HG03432 (cell line): ENCODE measurements around the gene MUC12.
"Not testable (repeated sequence)": the region's sequence is repeated elsewhere in the genome, so short reads cannot be mapped to it uniquely, and the experiment has no call there.

Source experiments
- ATAC-seq: cut with Tn5 transposase; IDR thresholded peaks from one replicate; pipeline ENCODE4 v1.9.1; 2021; ENCODE audit warnings: mild to moderate bottlenecking, moderate library complexity; ENCODE audit not compliant: unreplicated experiment

MUC12 gene

DNA sequence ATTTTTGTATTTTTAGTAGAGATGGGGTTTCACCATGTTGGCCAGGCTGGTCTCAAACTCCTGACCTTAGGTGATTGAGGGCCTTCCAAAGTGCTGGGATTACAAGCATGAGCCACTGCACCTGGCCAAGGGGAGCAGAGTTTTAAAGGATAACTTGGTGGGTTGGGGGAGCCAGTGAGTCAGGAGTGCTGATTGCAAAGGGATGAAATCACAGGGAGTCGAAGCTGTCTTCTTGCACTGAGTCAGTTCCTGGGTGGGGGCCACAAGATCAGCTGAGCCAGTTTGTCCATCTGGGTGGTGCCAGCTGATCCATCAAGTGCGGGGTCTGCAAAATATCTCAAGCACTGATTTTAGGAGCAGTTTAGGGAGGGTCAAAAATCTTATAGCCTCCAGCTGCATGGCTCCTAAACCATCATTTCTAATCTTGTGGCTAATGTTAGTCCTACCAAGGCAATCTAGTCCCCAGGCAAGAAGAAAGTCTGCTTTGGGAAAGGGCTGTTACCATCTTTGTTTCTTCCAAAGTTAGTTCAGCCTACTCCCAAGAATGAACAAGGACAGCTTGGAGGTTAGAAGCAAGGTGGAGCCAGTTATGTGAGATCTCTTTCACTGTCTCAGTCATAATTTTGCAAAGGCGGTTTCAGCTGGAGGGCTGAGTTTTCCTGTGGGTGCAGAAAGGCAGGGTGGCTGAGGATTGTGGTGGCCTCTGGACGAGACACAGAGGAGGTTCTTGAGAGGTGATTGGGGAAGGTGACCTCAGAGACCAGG, 15.8 kb downstream of the MUC12 start:
- not testable (repeated sequence) for ATAC-seq

DNA sequence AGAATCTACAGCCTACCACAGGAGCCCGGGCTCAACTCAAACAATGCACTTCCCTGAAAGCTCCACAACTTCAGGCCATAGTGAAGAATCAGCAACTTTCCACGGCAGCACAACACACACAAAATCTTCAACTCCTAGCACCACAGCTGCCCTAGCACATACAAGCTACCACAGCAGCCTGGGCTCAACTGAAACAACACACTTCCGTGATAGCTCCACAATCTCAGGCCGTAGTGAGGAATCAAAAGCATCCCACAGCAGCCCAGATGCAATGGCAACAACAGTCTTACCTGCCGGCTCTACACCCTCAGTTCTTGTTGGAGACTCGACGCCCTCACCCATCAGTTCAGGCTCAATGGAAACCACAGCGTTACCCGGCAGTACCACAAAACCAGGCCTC, 22.3 kb downstream of the MUC12 start:
- no peak for ATAC-seq

DNA sequence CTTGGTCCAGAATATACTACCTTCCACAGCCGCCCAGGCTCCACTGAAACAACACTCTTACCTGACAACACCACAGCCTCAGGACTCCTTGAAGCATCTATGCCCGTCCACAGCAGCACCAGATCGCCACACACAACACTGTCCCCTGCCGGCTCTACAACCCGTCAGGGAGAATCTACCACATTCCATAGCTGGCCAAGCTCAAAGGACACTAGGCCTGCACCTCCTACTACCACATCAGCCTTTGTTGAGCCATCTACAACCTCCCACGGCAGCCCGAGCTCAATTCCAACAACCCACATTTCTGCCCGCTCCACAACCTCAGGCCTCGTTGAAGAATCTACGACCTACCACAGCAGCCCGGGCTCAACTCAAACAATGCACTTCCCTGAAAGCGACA, 22.9 kb downstream of the MUC12 start:
- ATAC-seq, result not testable (repeated sequence)

GRCh38 chr7:100994671-100995070, 25.3 kb downstream of the MUC12 start:
- ATAC-seq, result not testable (repeated sequence)

DNA sequence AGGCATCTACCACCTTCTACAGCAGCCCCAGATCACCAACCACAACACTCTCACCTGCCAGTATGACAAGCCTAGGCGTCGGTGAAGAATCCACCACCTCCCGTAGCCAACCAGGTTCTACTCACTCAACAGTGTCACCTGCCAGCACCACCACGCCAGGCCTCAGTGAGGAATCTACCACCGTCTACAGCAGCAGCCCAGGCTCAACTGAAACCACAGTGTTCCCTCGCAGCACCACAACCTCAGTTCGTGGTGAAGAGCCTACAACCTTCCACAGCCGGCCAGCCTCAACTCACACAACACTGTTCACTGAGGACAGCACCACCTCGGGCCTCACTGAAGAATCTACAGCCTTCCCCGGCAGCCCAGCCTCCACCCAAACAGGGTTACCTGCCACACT, 29.2 kb downstream of the MUC12 start:
- ATAC-seq, result not testable (repeated sequence)

- ATAC-seq, result not testable (repeated sequence)
These were observed 30.0 kb downstream of the MUC12 start for GRCh38 chr7:100999334-100999733.

DNA sequence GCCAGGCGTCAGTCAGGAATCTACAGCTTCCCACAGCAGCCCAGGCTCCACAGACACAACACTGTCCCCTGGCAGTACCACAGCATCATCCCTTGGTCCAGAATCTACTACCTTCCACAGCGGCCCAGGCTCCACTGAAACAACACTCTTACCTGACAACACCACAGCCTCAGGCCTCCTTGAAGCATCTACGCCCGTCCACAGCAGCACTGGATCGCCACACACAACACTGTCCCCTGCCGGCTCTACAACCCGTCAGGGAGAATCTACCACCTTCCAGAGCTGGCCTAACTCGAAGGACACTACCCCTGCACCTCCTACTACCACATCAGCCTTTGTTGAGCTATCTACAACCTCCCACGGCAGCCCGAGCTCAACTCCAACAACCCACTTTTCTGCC, 30.7 kb downstream of the MUC12 start:
- ATAC-seq, result not testable (repeated sequence)

DNA sequence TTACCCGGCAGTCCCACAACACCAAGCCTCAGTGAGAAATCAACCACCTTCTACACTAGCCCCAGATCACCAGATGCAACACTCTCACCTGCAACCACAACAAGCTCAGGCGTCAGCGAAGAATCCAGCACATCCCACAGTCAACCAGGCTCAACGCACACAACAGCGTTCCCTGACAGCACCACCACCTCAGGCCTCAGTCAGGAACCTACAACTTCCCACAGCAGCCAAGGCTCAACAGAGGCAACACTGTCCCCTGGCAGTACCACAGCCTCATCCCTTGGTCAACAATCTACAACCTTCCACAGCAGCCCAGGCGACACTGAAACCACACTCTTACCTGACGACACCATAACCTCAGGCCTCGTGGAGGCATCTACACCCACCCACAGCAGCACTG, 33.0 kb downstream of the MUC12 start:
- not testable (repeated sequence) for ATAC-seq

GRCh38 chr7:101007361-101007760, 38.0 kb downstream of the MUC12 start:
- not testable (repeated sequence) for ATAC-seq

DNA sequence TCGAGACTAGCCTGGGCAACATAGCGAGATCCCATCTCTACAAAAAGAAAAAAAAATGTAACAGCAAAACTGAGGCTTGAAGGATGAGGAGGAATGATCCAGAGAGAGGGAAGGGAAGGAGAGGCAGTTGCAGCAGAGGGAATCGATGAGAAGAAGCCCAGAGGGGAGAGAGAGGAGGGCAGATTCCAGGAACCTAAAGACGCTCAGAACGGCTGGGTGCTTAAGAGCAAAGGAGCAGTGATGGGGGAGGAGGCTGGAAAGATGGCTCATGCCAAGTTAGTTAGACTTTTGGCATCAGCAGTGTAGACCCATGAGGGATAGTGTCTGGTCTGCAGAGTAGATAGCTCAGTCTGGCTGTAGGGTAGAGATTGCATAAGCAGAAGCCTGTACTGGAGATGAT, 40.3 kb downstream of the MUC12 start:
- no peak for ATAC-seq

DNA sequence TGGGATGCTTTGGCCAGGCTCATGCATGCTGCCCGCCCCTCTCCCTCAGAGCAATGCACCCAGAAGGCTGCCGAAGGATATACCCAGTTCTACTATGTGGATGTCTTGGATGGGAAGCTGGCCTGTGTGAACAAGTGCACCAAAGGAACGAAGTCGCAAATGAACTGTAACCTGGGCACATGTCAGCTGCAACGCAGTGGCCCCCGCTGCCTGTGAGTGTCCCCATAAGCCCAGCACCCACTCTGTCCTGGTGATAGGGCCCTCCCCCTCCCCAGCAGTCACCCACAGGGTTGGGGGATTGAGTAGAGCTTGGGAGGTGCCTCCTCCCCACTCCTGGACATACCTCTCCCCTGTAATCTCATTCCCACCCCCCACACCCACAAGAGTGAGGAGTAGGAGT, 43.6 kb downstream of the MUC12 start:
- no peak for ATAC-seq

DNA sequence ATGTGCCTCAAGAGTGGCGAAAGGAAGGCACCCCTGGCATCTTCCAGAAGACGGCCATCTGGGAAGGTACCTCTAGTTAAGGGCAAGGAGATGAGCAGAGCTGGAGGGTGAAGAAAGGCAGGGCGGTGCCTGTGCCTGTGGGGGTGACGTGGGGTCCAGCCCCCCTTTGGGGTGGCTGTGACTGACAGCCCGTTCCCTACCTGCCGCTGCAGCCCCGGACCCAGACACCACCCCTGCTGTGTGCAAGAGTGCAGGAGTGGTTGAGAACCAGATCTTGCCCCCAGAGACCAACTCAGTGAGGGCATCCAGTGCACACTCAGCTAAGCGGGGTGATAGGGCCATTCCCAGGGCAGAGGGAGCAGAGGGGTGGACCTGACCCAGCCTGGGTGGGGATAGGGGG, 46.3 kb downstream of the MUC12 start:
- no peak for ATAC-seq

GRCh38 chr7:101017064-101017777, 47.9 kb downstream of the MUC12 start:
- peak; percentile 83 for ATAC-seq

GRCh38 chr7:101018271-101019167, 49.2 kb downstream of the MUC12 start:
- ATAC-seq, result no peak

DNA sequence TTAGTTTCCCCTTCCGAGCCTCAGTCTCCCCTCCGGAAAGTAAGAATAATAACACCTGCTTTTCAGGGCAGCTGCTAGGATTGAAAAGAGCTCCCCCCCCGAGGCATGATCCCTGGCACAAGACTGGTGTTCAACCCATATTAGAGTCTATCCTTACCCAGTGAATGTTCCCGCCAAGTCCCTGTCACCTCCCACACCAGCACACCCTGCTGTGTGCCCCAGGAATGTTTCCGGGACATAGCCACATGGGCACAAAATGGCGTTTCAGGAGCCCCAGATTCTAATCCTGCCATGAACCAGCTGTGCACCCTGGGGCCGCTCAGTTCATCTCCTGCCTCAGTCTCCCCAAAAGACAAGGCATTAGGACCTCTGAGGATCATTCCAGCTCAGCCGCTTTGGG, 51.1 kb downstream of the MUC12 start:
- no peak for ATAC-seq

DNA sequence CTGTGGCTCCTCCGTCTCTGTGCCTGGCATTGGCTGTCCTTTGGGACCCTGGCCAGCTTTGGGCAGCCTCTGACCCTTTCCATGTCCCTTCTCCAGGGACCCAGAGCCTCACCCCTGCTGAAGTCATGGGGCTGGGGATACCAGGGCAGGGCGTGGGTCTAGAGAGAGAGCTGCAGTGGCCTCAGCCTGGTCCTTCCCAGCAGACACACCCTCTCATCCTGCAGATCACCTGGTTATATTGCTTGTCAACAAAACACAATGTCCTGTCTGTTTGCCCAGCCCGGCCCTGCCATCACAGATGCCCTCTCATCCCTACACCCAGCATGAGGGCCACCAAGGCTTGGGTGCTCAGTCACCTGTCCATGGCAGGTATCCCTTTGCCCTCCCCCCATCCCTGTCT, 52.3 kb downstream of the MUC12 start:
- ATAC-seq, result no peak

DNA sequence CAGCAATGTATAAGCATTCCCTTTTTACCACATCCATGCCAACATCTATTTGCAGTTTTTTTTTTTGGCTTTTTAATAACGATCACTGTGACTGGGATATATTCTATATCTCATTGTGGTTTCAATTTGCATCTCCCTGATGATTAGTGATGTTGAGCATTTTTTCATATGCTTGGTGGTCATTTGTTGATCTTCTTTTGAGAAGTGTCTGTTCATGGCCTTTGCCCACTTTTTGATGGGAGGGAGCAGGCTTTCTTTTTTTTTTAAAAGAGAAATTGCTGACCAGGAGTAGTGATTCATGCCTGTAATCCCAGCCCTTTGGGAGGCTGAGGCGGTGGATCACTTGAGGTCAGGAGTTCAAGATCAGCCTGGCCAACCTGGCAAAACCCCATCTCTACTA, 54.5 kb downstream of the MUC12 start:
- ATAC-seq, result no peak

- no peak for ATAC-seq
These were observed 61.7 kb downstream of the MUC12 start for GRCh38 chr7:101031082-101031481.

DNA sequence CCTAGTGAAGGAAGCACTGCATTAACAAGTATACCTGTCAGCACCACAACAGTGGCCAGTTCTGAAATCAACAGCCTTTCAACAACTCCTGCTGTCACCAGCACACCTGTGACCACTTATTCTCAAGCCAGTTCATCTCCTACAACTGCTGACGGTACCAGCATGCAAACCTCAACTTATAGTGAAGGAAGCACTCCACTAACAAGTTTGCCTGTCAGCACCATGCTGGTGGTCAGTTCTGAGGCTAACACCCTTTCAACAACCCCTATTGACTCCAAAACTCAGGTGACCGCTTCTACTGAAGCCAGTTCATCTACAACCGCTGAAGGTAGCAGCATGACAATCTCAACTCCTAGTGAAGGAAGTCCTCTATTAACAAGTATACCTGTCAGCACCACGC, 66.6 kb downstream of the MUC12 start:
- no peak for ATAC-seq

DNA sequence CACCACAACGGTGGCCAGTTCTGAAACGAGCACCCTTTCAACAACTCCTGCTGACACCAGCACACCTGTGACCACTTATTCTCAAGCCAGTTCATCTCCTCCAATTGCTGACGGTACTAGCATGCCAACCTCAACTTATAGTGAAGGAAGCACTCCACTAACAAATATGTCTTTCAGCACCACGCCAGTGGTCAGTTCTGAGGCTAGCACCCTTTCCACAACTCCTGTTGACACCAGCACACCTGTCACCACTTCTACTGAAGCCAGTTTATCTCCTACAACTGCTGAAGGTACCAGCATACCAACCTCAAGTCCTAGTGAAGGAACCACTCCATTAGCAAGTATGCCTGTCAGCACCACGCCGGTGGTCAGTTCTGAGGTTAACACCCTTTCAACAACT, 71.9 kb downstream of the MUC12 start:
- ATAC-seq, result not testable (repeated sequence)

DNA sequence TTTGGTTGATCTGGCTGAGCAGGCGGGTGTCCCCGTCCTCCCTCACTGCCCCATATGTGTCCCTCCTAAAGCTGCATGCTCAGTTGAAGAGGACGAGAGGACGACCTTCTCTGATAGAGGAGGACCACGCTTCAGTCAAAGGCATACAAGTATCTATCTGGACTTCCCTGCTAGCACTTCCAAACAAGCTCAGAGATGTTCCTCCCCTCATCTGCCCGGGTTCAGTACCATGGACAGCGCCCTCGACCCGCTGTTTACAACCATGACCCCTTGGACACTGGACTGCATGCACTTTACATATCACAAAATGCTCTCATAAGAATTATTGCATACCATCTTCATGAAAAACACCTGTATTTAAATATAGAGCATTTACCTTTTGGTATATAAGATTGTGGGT, 89.0 kb downstream of the MUC12 start:
- no peak for ATAC-seq

- ATAC-seq, result no peak
These were observed 90.2 kb downstream of the MUC12 start for GRCh38 chr7:101059620-101059942.
